ENCODE measurements around the gene KMT2C.

DNA sequence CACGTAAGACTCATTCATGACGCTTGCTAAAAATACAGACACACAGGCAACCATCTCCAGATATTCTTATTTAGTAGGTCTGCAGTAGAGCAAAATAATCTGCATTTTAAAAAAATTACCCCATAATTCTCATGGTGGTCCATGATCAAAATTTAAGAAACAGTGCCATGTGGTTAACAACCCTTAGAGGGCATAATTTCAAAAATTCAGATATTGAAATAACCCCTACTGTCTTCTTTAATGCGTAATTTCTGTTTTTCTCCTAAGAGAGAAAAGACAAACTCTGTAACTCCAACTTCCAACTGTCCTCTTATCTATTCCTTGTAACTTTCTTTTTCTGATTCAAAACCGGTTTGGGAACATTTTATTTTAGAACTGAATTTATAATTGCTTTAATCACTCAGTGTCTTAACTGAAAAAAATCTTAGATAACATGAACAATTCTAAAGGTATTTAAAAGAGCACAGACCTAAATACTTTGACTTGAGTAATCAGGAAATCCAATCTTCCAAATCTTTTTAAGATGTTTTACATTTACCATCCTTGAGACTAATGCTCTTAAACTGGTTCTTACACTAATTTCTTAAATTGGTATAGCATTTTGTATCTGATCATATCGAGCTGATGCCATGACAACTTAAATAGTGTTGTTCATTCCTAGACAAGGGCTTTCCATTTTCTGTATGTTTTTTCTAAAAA lies 262.3 kb downstream of the KMT2C start:
- TF ChIP-seq HOXA7 (CRISPR knock-in tag; IDR thresholded peaks at IDR 0.05; ENCODE audit: borderline replicate concordance) (no peak), ZNF501 (tag by site-specific recombination; IDR thresholded peaks at IDR 0.05) (no peak), CTCF (tag by site-specific recombination; IDR thresholded peaks at IDR 0.05) (no peak), ZNF747 (tag by site-specific recombination; IDR thresholded peaks at IDR 0.05) (no peak)
